Measurements from ENCODE around the gene PHF12.

The PHF12 gene

GRCh38 chr17:28901866-28902818, 49.2 kb downstream of the PHF12 start:
- DNase-seq (ENCODE audit: low read depth) = peak; percentile 55

GRCh38 chr17:28900986-28901726, 50.2 kb downstream of the PHF12 start:
- DNase-seq (ENCODE audit: low read depth) = no peak

- no peak for DNase-seq (ENCODE audit: low read depth)
These were observed 52.0 kb downstream of the PHF12 start for GRCh38 chr17:28899212-28899815.

GRCh38 chr17:28898527-28898955, 52.8 kb downstream of the PHF12 start:
- DNase-seq (ENCODE audit: low read depth) = no peak

GRCh38 chr17:28897769-28898526, 53.4 kb downstream of the PHF12 start:
- DNase-seq (ENCODE audit: low read depth) = no peak

GRCh38 chr17:28896884-28897768, 54.2 kb downstream of the PHF12 start, which contains the start of gene FLOT2:
Gene FLOT2, minus strand, starts transcription at chr17:28897733. Its CDS starts 159 bp downstream, at chr17:28897574.
- DNase-seq (ENCODE audit: low read depth) = peak; percentile 52

- no peak for DNase-seq (ENCODE audit: low read depth)
These were observed 54.8 kb downstream of the PHF12 start for GRCh38 chr17:28896491-28896883.

- DNase-seq (ENCODE audit: low read depth) = no peak
These were observed 55.4 kb downstream of the PHF12 start for GRCh38 chr17:28895794-28896447.

- DNase-seq (ENCODE audit: low read depth) = peak; percentile 29
These were observed 57.8 kb downstream of the PHF12 start for GRCh38 chr17:28893248-28894183.

GRCh38 chr17:28892024-28892423, 59.3 kb downstream of the PHF12 start:
- DNase-seq (ENCODE audit: low read depth) = no peak

GRCh38 chr17:28891201-28891600, 60.1 kb downstream of the PHF12 start:
- DNase-seq (ENCODE audit: low read depth) = no peak

- no peak for DNase-seq (ENCODE audit: low read depth)
These were observed 61.3 kb downstream of the PHF12 start for GRCh38 chr17:28889996-28890395.

GRCh38 chr17:28888832-28889231, 62.5 kb downstream of the PHF12 start:
- no peak for DNase-seq (ENCODE audit: low read depth)

- DNase-seq (ENCODE audit: low read depth) = no peak
These were observed 63.3 kb downstream of the PHF12 start for GRCh38 chr17:28887871-28888471.

- no peak for DNase-seq (ENCODE audit: low read depth)
These were observed 65.4 kb downstream of the PHF12 start for GRCh38 chr17:28885951-28886350.

GRCh38 chr17:28885363-28885762, 66.0 kb downstream of the PHF12 start:
- DNase-seq (ENCODE audit: low read depth) = no peak

- no peak for DNase-seq (ENCODE audit: low read depth)
These were observed 67.2 kb downstream of the PHF12 start for GRCh38 chr17:28883967-28884702.
